Head of caudate nucleus (tissue), 42 donors: ENCODE results near the gene KCNAB2.
"Not testable (repeated sequence)": the region's sequence is repeated elsewhere in the genome, so short reads cannot be mapped to it uniquely, and the experiment has no call there.

Experiments
- DNase-seq, 42 donors: peaks; one replicate each; pipeline versions ENCODE4 v3.0.0 to v3.0.0-alpha.2; 2020 to 2021; ENCODE audit warnings: mixed read lengths in 7 of 42
- intact Hi-C: fragments of 100-400 bp; cut with DNase I; formaldehyde crosslinking; loops from one replicate; pipeline ENCODE4 v1.15.0; 2022

Gene KCNAB2

GRCh38 chr1:6008696-6009095 is 37.0 kb upstream of the KCNAB2 start:
- no peak for DNase-seq
- intact Hi-C loops, result no loop called here

GRCh38 chr1:6009120-6010040 is 36.3 kb upstream of the KCNAB2 start:
- no peak for DNase-seq
- intact Hi-C loops, result no loop called here

- no peak for DNase-seq
- intact Hi-C loops, result no loop called here
Measured at GRCh38 chr1:6010554-6010953, 35.1 kb upstream of the KCNAB2 start.

GRCh38 chr1:6011161-6011945 is 34.3 kb upstream of the KCNAB2 start:
- DNase-seq, result no peak
- intact Hi-C loops, result no loop called here

- intact Hi-C loops, result no loop called here
- DNase-seq, result no peak
Measured at GRCh38 chr1:6011946-6012258, 33.8 kb upstream of the KCNAB2 start.

GRCh38 chr1:6012529-6013318 is 33.0 kb upstream of the KCNAB2 start:
- DNase-seq, result no peak
- intact Hi-C loops, result no loop called here

GRCh38 chr1:6013491-6013890 is 32.2 kb upstream of the KCNAB2 start:
- intact Hi-C loops, result no loop called here

GRCh38 chr1:6014130-6014999 is 31.3 kb upstream of the KCNAB2 start:
- no peak for DNase-seq
- intact Hi-C loops, result no loop called here

More at GRCh38 chr1:6013491-6013890, 32.2 kb upstream of the KCNAB2 start:
- DNase-seq, result no peak

GRCh38 chr1:6016191-6016865 is 29.4 kb upstream of the KCNAB2 start:
- no peak for DNase-seq
- intact Hi-C loops, result no loop called here

- intact Hi-C loops, DNase-seq: not testable (repeated sequence)
Measured at GRCh38 chr1:6017654-6018053, 28.0 kb upstream of the KCNAB2 start.

- intact Hi-C loops, result no loop called here
- no peak for DNase-seq
Measured at GRCh38 chr1:6019166-6019845, 26.4 kb upstream of the KCNAB2 start.

GRCh38 chr1:6022193-6022592 is 23.5 kb upstream of the KCNAB2 start:
- DNase-seq, result no peak
- intact Hi-C loops, result no loop called here

- DNase-seq, result no peak
- intact Hi-C loops, result no loop called here
Measured at GRCh38 chr1:6023346-6023745, 22.3 kb upstream of the KCNAB2 start.

GRCh38 chr1:6024376-6024775 is 21.3 kb upstream of the KCNAB2 start:
- intact Hi-C loops, result no loop called here
- DNase-seq, result no peak

- intact Hi-C loops, result no loop called here
- peak in 37 of 42 donors; percentile 28 to 86 (median 63) for DNase-seq
Measured at GRCh38 chr1:6025269-6026094, 20.2 kb upstream of the KCNAB2 start.

GRCh38 chr1:6026095-6026809 is 19.4 kb upstream of the KCNAB2 start:
- intact Hi-C loops, result no loop called here
- peak in 37 of 42 donors; percentile 17 to 80 (median 50) for DNase-seq
